ENCODE data around the gene SLAMF7. TPM values are rescaled to one million over a fixed set of nuclear protein-coding genes. Genes with fewer than 3 reads are reported as not detected.

The SLAMF7 gene
- total and polyA plus RNA-seq, 2 donors (not counting 1 experiment from before 2014, with no cell fraction given), result not detected

GRCh38 chr1:160774886-160775719 lies 36.1 kb downstream of the SLAMF7 start:
- Histone ChIP-seq H2AFZ (ENCODE audit: low read length) (no peak overlapping the region), H3K36me3 (ENCODE audit: control insufficient read depth, insufficient read depth, low read length) (no peaks in the 10 kb centered on the region), H3K9me3 (ENCODE audit: control insufficient read depth, insufficient read depth, low read depth, low read length) (no peaks in the 10 kb centered on the region), H3K4me1 (ENCODE audit: control insufficient read depth, extremely low read depth, insufficient read depth, low read length) (no peaks in the 10 kb centered on the region), H3K27ac (ENCODE audit: insufficient read depth, low read length) (no peak overlapping the region), H3K4me2 (ENCODE audit: extremely low read depth, insufficient read depth, low read length) (no peak overlapping the region), H3K4me3 (replicated peaks in 1 of 4; ENCODE audit: control extremely low read depth in 1 of 4, insufficient read depth in 1 of 4, low read depth in 3 of 4, low read length in 4 of 4) (no peak overlapping the region), H3K27me3 (ENCODE audit: control insufficient read depth, insufficient read depth, low read length) (no peaks in the 10 kb centered on the region), H3K9ac (ENCODE audit: insufficient read depth, low read length) (no peak overlapping the region), H3K79me2 (ENCODE audit: control insufficient read depth, insufficient read depth, low read length) (no peaks in the 10 kb centered on the region), H4K20me1 (ENCODE audit: control insufficient read depth, extremely low read depth, insufficient read depth, low read length) (no peaks in the 10 kb centered on the region)
- TF ChIP-seq CTCF (conservative IDR thresholded peaks at IDR 0.05 in 1 of 2, IDR thresholded peaks at IDR 0.05 in 1 of 2; ENCODE audit: low read depth in 1 of 2, low read length in 2 of 2) (no peak), EZH2 (IDR thresholded peaks at IDR 0.05; ENCODE audit: low read length, missing control alignments) (no peak)
- DNase-seq (ENCODE audit: low read depth in 2 of 2), result no peak

- no peaks in the 10 kb centered on the region for H3K79me2 ChIP-seq (ENCODE audit: control insufficient read depth, insufficient read depth, low read length)
- H3K4me3 ChIP-seq (replicated peaks in 1 of 4; ENCODE audit: control extremely low read depth in 1 of 4, insufficient read depth in 1 of 4, low read depth in 3 of 4, low read length in 4 of 4), result no peak overlapping the region
- H3K9me3 ChIP-seq (ENCODE audit: control insufficient read depth, insufficient read depth, low read depth, low read length), result no peaks in the 10 kb centered on the region
- no peaks in the 10 kb centered on the region for H3K36me3 ChIP-seq (ENCODE audit: control insufficient read depth, insufficient read depth, low read length)
- DNase-seq (ENCODE audit: low read depth in 2 of 2), result no peak
- no peak overlapping the region for H2AFZ ChIP-seq (ENCODE audit: low read length)
- TF ChIP-seq EZH2 (IDR thresholded peaks at IDR 0.05; ENCODE audit: low read length, missing control alignments), result no peak
- TF ChIP-seq CTCF (conservative IDR thresholded peaks at IDR 0.05 in 1 of 2, IDR thresholded peaks at IDR 0.05 in 1 of 2; ENCODE audit: low read depth in 1 of 2, low read length in 2 of 2), result no peak
- H3K9ac ChIP-seq (ENCODE audit: insufficient read depth, low read length), result no peak overlapping the region
- H3K27me3 ChIP-seq (ENCODE audit: control insufficient read depth, insufficient read depth, low read length), result no peaks in the 10 kb centered on the region
- H3K4me1 ChIP-seq (ENCODE audit: control insufficient read depth, extremely low read depth, insufficient read depth, low read length), result no peaks in the 10 kb centered on the region
- H4K20me1 ChIP-seq (ENCODE audit: control insufficient read depth, extremely low read depth, insufficient read depth, low read length), result no peaks in the 10 kb centered on the region
- no peak overlapping the region for H3K27ac ChIP-seq (ENCODE audit: insufficient read depth, low read length)
- no peak overlapping the region for H3K4me2 ChIP-seq (ENCODE audit: extremely low read depth, insufficient read depth, low read length)
Observed at GRCh38 chr1:160776178-160776577, 37.1 kb downstream of the SLAMF7 start.

- Histone ChIP-seq H3K79me2 (ENCODE audit: control insufficient read depth, insufficient read depth, low read length) (no peaks in the 10 kb centered on the region), H3K4me2 (ENCODE audit: extremely low read depth, insufficient read depth, low read length) (no peak overlapping the region), H3K9me3 (ENCODE audit: control insufficient read depth, insufficient read depth, low read depth, low read length) (no peaks in the 10 kb centered on the region), H3K4me1 (ENCODE audit: control insufficient read depth, extremely low read depth, insufficient read depth, low read length) (no peaks in the 10 kb centered on the region), H3K4me3 (replicated peaks in 1 of 4; ENCODE audit: control extremely low read depth in 1 of 4, insufficient read depth in 1 of 4, low read depth in 3 of 4, low read length in 4 of 4) (no peak overlapping the region), H3K9ac (ENCODE audit: insufficient read depth, low read length) (no peak overlapping the region), H4K20me1 (ENCODE audit: control insufficient read depth, extremely low read depth, insufficient read depth, low read length) (no peaks in the 10 kb centered on the region), H2AFZ (ENCODE audit: low read length) (no peak overlapping the region), H3K27me3 (ENCODE audit: control insufficient read depth, insufficient read depth, low read length) (no peaks in the 10 kb centered on the region), H3K27ac (ENCODE audit: insufficient read depth, low read length) (no peak overlapping the region), H3K36me3 (ENCODE audit: control insufficient read depth, insufficient read depth, low read length) (no peaks in the 10 kb centered on the region)
- TF ChIP-seq EZH2 (IDR thresholded peaks at IDR 0.05; ENCODE audit: low read length, missing control alignments) (no peak), CTCF (conservative IDR thresholded peaks at IDR 0.05 in 1 of 2, IDR thresholded peaks at IDR 0.05 in 1 of 2; ENCODE audit: low read depth in 1 of 2, low read length in 2 of 2) (peak in 1 of 2 donors; percentile 8)
- no peak for DNase-seq (ENCODE audit: low read depth in 2 of 2)
Observed at GRCh38 chr1:160777486-160778089, 38.5 kb downstream of the SLAMF7 start.

Measured in fibroblast of lung (primary cell).